Natural killer cell (primary cell): Measurements from ENCODE around the gene MOBP. TPM values are rescaled to one million over a fixed set of nuclear protein-coding genes. Genes with fewer than 3 reads are reported as not detected.
"Not testable (repeated sequence)": the region's sequence is repeated elsewhere in the genome, so short reads cannot be mapped to it uniquely, and the experiment has no call there.

Experiments
- ATAC-seq, 3 donors: fragments of 150-1000 bp in 2 of 3; fragments of 200-7000 bp in 1 of 3; cut with Tn5 transposase; 1 replicate in 1 of 3; 2 replicates in 2 of 3; pipeline ENCODE4 v1.10.0; 2021; ENCODE audit warnings: mild to moderate bottlenecking in 2 of 3, moderate library complexity in 2 of 3
- DNase-seq, 2 donors: peaks; one replicate each; pipeline versions ENCODE4 v3.0.0 to v3.0.0-alpha.2; 2013 to 2021; ENCODE audit warnings: mixed read lengths in 1 of 2
- H3K27ac ChIP-seq: one replicate; pipeline ENCODE4 v1.5.1; 2013; ENCODE audit warnings: mild to moderate bottlenecking, low read length
- H3K27me3 ChIP-seq: one replicate; pipeline ENCODE4 v1.6.1; 2013; ENCODE audit warnings: low read length; ENCODE audit not compliant: control insufficient read depth, insufficient read depth
- H3K36me3 ChIP-seq: one replicate; pipeline ENCODE4 v1.6.1; 2013; ENCODE audit warnings: low read length; ENCODE audit not compliant: control insufficient read depth, insufficient read depth
- H3K4me1 ChIP-seq: one replicate; pipeline ENCODE4 v1.6.1; 2013; ENCODE audit warnings: low read length; ENCODE audit not compliant: control insufficient read depth, insufficient read depth
- H3K4me3 ChIP-seq: one replicate; pipeline ENCODE4 v1.5.1; 2013; ENCODE audit warnings: low read length
- H3K9me3 ChIP-seq: one replicate; pipeline ENCODE4 v1.6.1; 2013; ENCODE audit warnings: low read length; ENCODE audit not compliant: control insufficient read depth, insufficient read depth
- H3K27ac Mint-ChIP-seq, 2 donors: one replicate each; pipeline ENCODE4 v1.8.0; 2022; ENCODE audit warnings: mild to moderate bottlenecking in 2 of 2, mixed read lengths in 2 of 2, moderate library complexity in 1 of 2
- H3K27me3 Mint-ChIP-seq, 2 donors: one replicate each; pipeline ENCODE4 v1.8.0; 2022; ENCODE audit warnings: low read depth in 2 of 2, mixed read lengths in 2 of 2
- H3K36me3 Mint-ChIP-seq: one replicate; pipeline ENCODE4 v1.8.0; 2022; ENCODE audit warnings: mixed read lengths
- H3K4me1 Mint-ChIP-seq, 2 donors: one replicate each; pipeline ENCODE4 v1.8.0; 2022; ENCODE audit warnings: mixed read lengths in 2 of 2
- H3K4me3 Mint-ChIP-seq: one replicate; pipeline ENCODE4 v1.8.0; 2022; ENCODE audit warnings: mild to moderate bottlenecking, moderate library complexity, mixed read lengths
- H3K9me3 Mint-ChIP-seq, 2 donors: one replicate each; pipeline ENCODE4 v1.8.0; 2022; ENCODE audit warnings: mixed read lengths in 2 of 2
- WGBS: methylation state at CpG from one replicate; pipeline ENCODE4 v1.1.7; 2013; ENCODE audit warnings: missing lambda C conversion rate; ENCODE audit not compliant: insufficient coverage; 5-methylcytosine and 5-hydroxymethylcytosine counted together
- intact Hi-C: fragments of 100-400 bp; cut with micrococcal nuclease; formaldehyde crosslinking; loops from one replicate; pipeline ENCODE4 v1.14.2; 2022
- total RNA-seq, 4 donors: library from RNA; stranded (reverse); fragments of 120-200 nt in 1 of 4; gene quantifications; one replicate each; pipeline versions ENCODE4 v1.2.3 to v1.2.4, GENCODE V29; 2013 to 2022
- TF ChIP-seq, protein P1 (sequence below): fragments of 200-600 bp; IDR thresholded peaks from one replicate; pipeline ENCODE4 v1.8.0; 2022; ENCODE audit warnings: antibody characterized with exemption

The MOBP gene
- total RNA-seq, 3 donors from 2014 or later (not counting 1 experiment from before 2014, with no cell fraction given), result not detected

DNA sequence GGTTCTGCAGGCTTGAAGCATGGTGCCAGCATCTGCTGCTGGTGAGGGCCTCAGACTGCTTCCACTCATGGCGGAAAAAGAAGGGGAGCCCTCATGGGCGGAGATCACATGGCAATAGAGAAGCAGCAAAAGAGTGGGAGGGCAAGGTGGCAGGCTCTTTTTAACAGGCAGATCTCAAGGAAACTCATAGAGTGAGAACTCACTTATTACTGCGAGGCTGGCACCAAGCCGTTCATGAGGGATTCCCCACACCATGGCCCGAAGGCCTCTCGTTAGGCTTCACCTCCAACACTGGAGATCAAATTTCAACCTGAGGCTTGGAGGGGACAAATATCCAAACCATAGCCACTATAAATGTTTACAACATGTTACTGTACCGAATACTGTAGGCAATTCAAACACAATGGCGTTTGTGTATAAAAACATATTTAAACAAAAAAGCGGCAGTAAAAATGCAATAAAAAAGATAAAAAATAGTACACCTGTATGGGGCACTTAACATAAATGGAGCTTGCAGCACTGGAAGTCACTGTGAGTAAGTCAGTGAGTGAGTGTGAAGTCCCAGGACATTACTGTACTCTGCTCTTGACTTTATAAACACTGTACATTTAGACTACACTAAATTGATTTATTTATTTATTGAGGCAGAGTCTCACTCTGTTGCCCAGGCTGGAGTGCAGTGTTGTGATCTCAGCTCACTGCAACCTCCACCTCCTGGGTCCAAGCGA is 18.8 kb upstream of the MOBP start:
- peaks cover 9 to 27% of the 10 kb centered on the region in 2 donors for H3K27me3 Mint-ChIP-seq
- peaks cover 0 to 4% of the 10 kb centered on the region in 2 donors for H3K4me1 Mint-ChIP-seq
- H3K27ac Mint-ChIP-seq, result no peak overlapping the region
- H3K27me3 ChIP-seq, result no peaks in the 10 kb centered on the region
- H3K4me1 ChIP-seq, result peaks cover 3% of the 10 kb centered on the region
- H3K36me3 ChIP-seq, result no peaks in the 10 kb centered on the region
- no peak overlapping the region for H3K4me3 ChIP-seq
- H3K27ac ChIP-seq, result no peak overlapping the region
- DNase-seq (no peak), ATAC-seq (no peak)
- H3K4me3 Mint-ChIP-seq, result no peak overlapping the region
- 77% methylated on average over 8 of the region's 10 CpGs for WGBS
- H3K36me3 Mint-ChIP-seq, result no peaks in the 10 kb centered on the region
- intact Hi-C loops, result loop anchor here (2.0 to 10.0 kb wide), 2 partner anchors 730 to 866 kb away; no protein-coding TSS in a partner anchor
- TF ChIP-seq, protein P1, sequence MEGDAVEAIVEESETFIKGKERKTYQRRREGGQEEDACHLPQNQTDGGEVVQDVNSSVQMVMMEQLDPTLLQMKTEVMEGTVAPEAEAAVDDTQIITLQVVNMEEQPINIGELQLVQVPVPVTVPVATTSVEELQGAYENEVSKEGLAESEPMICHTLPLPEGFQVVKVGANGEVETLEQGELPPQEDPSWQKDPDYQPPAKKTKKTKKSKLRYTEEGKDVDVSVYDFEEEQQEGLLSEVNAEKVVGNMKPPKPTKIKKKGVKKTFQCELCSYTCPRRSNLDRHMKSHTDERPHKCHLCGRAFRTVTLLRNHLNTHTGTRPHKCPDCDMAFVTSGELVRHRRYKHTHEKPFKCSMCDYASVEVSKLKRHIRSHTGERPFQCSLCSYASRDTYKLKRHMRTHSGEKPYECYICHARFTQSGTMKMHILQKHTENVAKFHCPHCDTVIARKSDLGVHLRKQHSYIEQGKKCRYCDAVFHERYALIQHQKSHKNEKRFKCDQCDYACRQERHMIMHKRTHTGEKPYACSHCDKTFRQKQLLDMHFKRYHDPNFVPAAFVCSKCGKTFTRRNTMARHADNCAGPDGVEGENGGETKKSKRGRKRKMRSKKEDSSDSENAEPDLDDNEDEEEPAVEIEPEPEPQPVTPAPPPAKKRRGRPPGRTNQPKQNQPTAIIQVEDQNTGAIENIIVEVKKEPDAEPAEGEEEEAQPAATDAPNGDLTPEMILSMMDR, result no peak
- H3K9me3 ChIP-seq, result no peaks in the 10 kb centered on the region
- no peaks in the 10 kb centered on the region for H3K9me3 Mint-ChIP-seq

DNA sequence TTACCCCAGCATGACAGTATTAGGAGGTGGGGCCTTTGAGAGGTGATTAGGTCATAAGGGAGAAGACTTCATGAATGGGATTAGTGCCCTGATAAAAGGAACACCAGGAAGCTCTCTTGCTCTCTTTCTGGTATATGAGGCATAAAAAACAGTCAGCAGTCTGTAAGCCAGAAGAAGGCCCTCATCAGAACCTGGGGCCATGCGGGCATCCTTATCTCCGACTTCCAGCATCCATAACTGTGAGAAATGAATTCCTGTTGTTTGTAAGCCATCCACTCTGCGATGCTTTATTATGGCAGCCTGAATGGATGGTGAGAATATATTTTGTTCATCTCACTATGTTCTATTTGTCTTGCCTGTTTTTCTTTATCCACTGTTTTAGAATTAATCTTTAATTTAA is 17.7 kb upstream of the MOBP start:
- H3K4me1 Mint-ChIP-seq, result peaks cover 0 to 4% of the 10 kb centered on the region in 2 donors
- no peaks in the 10 kb centered on the region for H3K9me3 Mint-ChIP-seq
- Histone ChIP-seq H3K27me3 (no peaks in the 10 kb centered on the region), H3K9me3 (no peaks in the 10 kb centered on the region), H3K4me3 (no peak overlapping the region), H3K27ac (no peak overlapping the region), H3K36me3 (no peaks in the 10 kb centered on the region), H3K4me1 (peaks cover 3% of the 10 kb centered on the region)
- H3K4me3 Mint-ChIP-seq, result no peak overlapping the region
- ATAC-seq (no peak), DNase-seq (no peak)
- intact Hi-C loops, result loop anchor here (2.0 to 10.0 kb wide), 2 partner anchors 729 to 865 kb away; no protein-coding TSS in a partner anchor
- TF ChIP-seq, protein P1, result no peak
- no peak overlapping the region for H3K27ac Mint-ChIP-seq
- H3K36me3 Mint-ChIP-seq, result no peaks in the 10 kb centered on the region
- WGBS, result 97% methylated on average over 2 of the region's 3 CpGs
- peaks cover 9 to 27% of the 10 kb centered on the region in 2 donors for H3K27me3 Mint-ChIP-seq

DNA sequence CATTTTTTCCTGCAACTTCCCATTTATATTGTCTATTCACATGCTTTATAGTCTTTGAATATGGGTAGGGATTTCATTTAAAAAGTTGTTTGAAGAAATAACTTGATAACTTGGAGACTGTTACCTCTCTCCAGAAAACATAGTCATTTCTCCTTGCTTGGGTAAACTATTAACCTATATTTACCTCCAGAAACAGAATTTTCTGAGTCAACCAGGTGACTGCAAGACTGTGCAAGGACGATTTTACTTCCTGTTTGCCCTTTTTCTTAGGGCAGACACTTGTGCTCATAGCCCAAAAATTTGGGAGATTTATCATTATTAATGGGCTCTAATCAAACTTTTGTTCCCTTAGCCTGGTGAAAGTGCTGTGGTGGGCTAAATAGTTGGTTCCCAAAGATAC is 14.3 kb upstream of the MOBP start:
- no peaks in the 10 kb centered on the region for H3K27me3 ChIP-seq
- H3K9me3 ChIP-seq, result no peaks in the 10 kb centered on the region
- H3K36me3 Mint-ChIP-seq, result no peaks in the 10 kb centered on the region
- no peaks in the 10 kb centered on the region for H3K9me3 Mint-ChIP-seq
- peaks cover 9 to 32% of the 10 kb centered on the region in 2 donors for H3K27me3 Mint-ChIP-seq
- H3K36me3 ChIP-seq, result no peaks in the 10 kb centered on the region
- TF ChIP-seq, protein P1, result no peak
- 27% methylated on average over 1 of the region's 1 CpG for WGBS
- DNase-seq (no peak), ATAC-seq (no peak)
- no peaks in the 10 kb centered on the region for H3K4me1 ChIP-seq
- H3K27ac ChIP-seq, result no peak overlapping the region
- H3K27ac Mint-ChIP-seq, result no peak overlapping the region
- no peak overlapping the region for H3K4me3 Mint-ChIP-seq
- intact Hi-C loops, result no loop called here
- no peak overlapping the region for H3K4me3 ChIP-seq
- H3K4me1 Mint-ChIP-seq, result no peaks in the 10 kb centered on the region

DNA sequence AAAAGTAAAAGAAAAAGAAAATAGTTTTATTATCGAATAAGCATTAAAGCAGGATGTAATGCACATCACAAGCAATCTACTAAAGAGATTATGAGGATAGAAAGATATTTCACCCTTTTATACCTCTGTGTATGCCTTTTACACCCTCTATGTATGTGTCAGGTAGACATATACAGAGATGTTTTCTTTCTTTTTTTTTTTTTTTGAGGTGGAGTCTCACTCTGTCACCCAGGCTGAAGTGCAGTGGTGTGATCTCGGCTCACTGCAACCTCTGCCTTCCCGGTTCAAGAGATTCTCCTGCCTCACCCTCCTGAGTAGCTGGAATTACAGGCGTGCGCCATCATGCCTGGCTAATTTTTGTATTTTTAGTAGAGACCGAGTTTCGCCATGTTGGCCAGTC is 13.6 kb upstream of the MOBP start:
- H3K4me3 ChIP-seq, H3K9me3 ChIP-seq, H3K36me3 ChIP-seq, H3K4me1 ChIP-seq, H3K4me3 Mint-ChIP-seq, ATAC-seq, H3K27ac Mint-ChIP-seq, H3K36me3 Mint-ChIP-seq, H3K9me3 Mint-ChIP-seq, H3K4me1 Mint-ChIP-seq, H3K27ac ChIP-seq, intact Hi-C loops, H3K27me3 ChIP-seq, DNase-seq: not testable (repeated sequence)
- H3K27me3 Mint-ChIP-seq, result peaks cover 7 to 29% of the 10 kb centered on the region in 2 donors
- WGBS, result 98% methylated on average over 6 of the region's 7 CpGs
